PC-3 (cell line): ENCODE data around the gene SP100.

ENCODE experiments used
- EZH2 ChIP-seq: fragments of 300-600 bp; sonication (generic); IDR thresholded peaks from one replicate; pipeline ENCODE4 v1.6.1; 2017; ENCODE audit warnings: antibody characterized with exemption, mild to moderate bottlenecking, low read length; ENCODE audit not compliant: unreplicated experiment
- TF ChIP-seq, protein P1 (sequence below): fragments of 300-600 bp; sonication (generic); conservative IDR thresholded peaks from 2 replicates; pipeline ENCODE4 v1.5.1; 2017; ENCODE audit warnings: antibody characterized with exemption, low read depth, mild to moderate bottlenecking, low read length

DNA sequence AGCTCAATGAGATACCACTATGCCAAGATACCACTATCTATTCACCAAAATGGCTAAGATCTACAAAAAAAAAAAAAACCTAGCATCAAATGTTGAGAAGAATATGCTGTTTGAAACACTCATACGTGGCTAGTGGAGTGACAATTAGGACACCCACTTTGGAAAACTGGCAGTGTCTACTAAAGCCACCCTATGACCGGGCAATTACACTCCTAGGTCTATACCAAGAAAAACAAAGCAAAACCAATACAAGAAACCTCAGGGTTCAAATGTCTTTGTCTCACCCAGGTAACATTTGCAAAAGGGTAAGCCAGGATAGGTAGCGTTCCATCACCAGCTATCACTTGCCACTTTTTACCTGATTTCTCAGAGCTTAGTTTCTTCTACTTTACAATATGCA lies 173.0 kb downstream of the SP100 start:
- TF ChIP-seq, protein P1, sequence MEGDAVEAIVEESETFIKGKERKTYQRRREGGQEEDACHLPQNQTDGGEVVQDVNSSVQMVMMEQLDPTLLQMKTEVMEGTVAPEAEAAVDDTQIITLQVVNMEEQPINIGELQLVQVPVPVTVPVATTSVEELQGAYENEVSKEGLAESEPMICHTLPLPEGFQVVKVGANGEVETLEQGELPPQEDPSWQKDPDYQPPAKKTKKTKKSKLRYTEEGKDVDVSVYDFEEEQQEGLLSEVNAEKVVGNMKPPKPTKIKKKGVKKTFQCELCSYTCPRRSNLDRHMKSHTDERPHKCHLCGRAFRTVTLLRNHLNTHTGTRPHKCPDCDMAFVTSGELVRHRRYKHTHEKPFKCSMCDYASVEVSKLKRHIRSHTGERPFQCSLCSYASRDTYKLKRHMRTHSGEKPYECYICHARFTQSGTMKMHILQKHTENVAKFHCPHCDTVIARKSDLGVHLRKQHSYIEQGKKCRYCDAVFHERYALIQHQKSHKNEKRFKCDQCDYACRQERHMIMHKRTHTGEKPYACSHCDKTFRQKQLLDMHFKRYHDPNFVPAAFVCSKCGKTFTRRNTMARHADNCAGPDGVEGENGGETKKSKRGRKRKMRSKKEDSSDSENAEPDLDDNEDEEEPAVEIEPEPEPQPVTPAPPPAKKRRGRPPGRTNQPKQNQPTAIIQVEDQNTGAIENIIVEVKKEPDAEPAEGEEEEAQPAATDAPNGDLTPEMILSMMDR: no peak
- TF ChIP-seq EZH2: no peak
